GM19043 (cell line): ENCODE data around the gene CACNG1.

ENCODE experiments used
- ATAC-seq: cut with Tn5 transposase; IDR thresholded peaks from one replicate; pipeline ENCODE4 v1.9.1; 2021; ENCODE audit warnings: low read depth; ENCODE audit not compliant: unreplicated experiment

Gene CACNG1

GRCh38 chr17:67050471-67051154, 6.3 kb downstream of the CACNG1 start:
- no peak for ATAC-seq

- ATAC-seq: no peak
Observed at GRCh38 chr17:67051155-67051538, 6.8 kb downstream of the CACNG1 start.

GRCh38 chr17:67051837-67052236, 7.5 kb downstream of the CACNG1 start:
- no peak for ATAC-seq

- ATAC-seq: no peak
Observed at GRCh38 chr17:67052720-67053437, 8.5 kb downstream of the CACNG1 start.

GRCh38 chr17:67053438-67054000, 9.2 kb downstream of the CACNG1 start:
- ATAC-seq: no peak

- no peak for ATAC-seq
Observed at GRCh38 chr17:67054011-67054591, 9.7 kb downstream of the CACNG1 start.

- ATAC-seq: no peak
Observed at GRCh38 chr17:67054608-67055007, 10.3 kb downstream of the CACNG1 start.

- no peak for ATAC-seq
Observed at GRCh38 chr17:67055041-67055443, 10.7 kb downstream of the CACNG1 start.

GRCh38 chr17:67055811-67056745, 11.7 kb downstream of the CACNG1 start:
- ATAC-seq: no peak

GRCh38 chr17:67056746-67057490, 12.6 kb downstream of the CACNG1 start:
- no peak for ATAC-seq

GRCh38 chr17:67058036-67058435, 13.7 kb downstream of the CACNG1 start:
- ATAC-seq: no peak

- ATAC-seq: no peak
Observed at GRCh38 chr17:67059372-67059771, 15.0 kb downstream of the CACNG1 start.

GRCh38 chr17:67063141-67063540, 18.8 kb downstream of the CACNG1 start:
- ATAC-seq: no peak

- no peak for ATAC-seq
Observed at GRCh38 chr17:67066717-67067116, 22.4 kb downstream of the CACNG1 start.

- ATAC-seq: no peak
Observed at GRCh38 chr17:67067571-67068482, 23.5 kb downstream of the CACNG1 start.

- ATAC-seq: no peak
Observed at GRCh38 chr17:67068999-67069398, 24.6 kb downstream of the CACNG1 start.

- no peak for ATAC-seq
Observed at GRCh38 chr17:67069603-67070136, 25.3 kb downstream of the CACNG1 start.

- no peak for ATAC-seq
Observed at GRCh38 chr17:67071595-67071994, 27.2 kb downstream of the CACNG1 start.
